Measurements from ENCODE around the gene SPPL2B.
"Not testable (repeated sequence)": the region's sequence is repeated elsewhere in the genome, so short reads cannot be mapped to it uniquely, and the experiment has no call there.

The SPPL2B gene, protein sequence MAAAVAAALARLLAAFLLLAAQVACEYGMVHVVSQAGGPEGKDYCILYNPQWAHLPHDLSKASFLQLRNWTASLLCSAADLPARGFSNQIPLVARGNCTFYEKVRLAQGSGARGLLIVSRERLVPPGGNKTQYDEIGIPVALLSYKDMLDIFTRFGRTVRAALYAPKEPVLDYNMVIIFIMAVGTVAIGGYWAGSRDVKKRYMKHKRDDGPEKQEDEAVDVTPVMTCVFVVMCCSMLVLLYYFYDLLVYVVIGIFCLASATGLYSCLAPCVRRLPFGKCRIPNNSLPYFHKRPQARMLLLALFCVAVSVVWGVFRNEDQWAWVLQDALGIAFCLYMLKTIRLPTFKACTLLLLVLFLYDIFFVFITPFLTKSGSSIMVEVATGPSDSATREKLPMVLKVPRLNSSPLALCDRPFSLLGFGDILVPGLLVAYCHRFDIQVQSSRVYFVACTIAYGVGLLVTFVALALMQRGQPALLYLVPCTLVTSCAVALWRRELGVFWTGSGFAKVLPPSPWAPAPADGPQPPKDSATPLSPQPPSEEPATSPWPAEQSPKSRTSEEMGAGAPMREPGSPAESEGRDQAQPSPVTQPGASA

DNA sequence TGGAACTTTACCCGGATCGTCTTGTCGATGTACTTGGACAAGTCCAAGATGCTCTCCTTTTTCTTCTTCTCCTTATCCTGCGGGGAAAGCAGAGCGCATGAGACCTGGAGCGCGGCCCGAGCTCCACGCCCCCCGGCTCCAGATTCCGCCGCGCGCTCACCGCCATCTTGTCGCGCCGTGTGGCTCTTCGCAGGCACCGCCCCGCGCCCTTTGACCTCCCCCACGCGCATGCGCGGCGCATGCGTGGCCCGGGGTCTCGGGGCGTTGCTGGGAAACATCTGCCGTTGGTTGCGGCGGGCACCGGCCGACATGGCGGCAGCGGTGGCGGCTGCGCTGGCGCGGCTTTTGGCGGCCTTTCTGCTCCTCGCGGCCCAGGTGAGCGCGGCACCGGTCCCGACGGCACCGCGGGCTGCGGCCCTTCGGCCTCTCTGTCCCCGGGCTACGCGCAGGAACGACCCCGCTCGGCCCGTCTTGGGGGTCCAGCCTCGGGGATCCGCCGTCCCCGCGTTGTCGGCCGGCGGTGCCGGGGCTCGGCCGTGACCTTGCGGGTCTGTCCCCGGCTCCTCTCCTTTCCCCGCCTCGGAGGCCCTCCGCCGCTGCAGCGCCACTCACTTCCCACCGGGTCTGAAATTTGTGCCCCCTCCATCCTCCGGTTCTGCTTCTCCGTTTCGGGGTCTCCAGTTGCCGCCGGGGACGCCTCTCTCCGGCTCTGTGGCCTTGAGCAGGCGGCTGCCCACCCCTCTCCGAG is at the start of gene SPPL2B, which contains the start of gene LSM7:
Gene SPPL2B (plus strand): TSS at position 284 of the 748 bp plus-strand sequence. CDS start 26 bp downstream, at position 310.
Gene LSM7 (minus strand): TSS at position 186 of the 748 bp plus-strand sequence. CDS start 20 bp downstream, at position 166.
- DNase-seq (ENCODE audit: low spot score), result peak; percentile 94

DNA sequence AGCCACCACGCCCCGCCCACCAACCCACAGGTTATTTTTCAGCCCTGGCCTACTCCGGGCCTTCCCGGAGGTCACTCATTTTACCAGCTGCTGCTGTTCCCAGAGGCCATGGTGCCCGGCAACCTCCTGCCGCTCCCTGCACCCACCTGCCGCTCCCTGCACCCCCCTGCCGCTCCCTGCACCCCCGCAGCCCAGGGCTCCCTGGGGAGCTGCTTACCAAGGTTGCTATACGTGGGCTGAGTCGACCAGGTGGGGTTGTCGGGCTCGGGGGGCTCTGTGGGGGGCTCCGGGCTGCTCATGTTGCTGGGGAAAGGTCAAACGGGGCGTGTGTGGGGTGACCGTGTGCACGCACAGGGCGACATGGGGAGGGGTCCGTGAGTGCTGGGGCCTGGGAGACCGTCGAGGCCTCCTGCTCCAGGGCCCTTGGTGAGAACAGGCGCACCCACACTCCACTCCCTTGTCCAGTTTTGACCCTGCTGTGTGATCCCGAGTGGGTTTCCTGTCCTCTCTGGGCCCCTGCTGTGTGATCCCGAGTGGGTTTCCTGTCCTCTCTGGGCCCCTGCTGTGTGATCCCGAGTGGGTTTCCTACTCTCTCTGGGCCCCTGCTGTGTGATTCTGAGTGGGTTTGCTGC is 47.7 kb upstream of the SPPL2B start:
- no peak for DNase-seq (ENCODE audit: low spot score)

DNA sequence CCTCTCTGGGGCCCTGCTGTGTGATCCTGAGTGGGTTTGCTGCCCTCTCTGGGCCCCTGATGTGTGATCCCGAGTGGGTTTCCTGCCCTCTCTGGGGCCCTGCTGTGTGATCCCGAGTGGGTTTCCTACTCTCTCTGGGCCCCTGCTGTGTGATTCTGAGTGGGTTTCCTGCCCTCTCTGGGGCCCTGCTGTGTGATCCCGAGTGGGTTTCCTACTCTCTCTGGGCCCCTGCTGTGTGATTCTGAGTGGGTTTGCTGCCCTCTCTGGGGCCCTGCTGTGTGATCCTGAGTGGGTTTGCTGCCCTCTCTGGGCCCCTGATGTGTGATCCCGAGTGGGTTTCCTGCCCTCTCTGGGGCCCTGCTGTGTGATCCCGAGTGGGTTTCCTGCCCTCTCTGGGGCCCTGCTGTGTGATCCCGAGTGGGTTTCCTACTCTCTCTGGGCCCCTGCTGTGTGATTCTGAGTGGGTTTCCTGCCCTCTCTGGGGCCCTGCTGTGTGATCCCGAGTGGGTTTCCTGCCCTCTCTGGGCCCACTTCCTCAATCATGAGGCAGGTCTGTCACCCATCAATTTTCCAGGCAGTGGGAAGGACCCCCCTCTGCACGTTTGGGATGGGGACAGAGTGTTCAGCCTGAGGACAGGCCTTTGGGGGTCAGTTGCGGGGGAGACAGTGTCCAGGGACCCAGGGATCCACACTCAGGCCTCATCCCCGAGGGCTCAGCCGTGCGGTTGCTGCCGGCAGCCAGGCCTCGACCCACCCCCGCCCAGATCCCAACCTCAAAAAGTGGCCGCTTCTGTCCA is 47.0 kb upstream of the SPPL2B start:
- DNase-seq (ENCODE audit: low spot score), result not testable (repeated sequence)

DNA sequence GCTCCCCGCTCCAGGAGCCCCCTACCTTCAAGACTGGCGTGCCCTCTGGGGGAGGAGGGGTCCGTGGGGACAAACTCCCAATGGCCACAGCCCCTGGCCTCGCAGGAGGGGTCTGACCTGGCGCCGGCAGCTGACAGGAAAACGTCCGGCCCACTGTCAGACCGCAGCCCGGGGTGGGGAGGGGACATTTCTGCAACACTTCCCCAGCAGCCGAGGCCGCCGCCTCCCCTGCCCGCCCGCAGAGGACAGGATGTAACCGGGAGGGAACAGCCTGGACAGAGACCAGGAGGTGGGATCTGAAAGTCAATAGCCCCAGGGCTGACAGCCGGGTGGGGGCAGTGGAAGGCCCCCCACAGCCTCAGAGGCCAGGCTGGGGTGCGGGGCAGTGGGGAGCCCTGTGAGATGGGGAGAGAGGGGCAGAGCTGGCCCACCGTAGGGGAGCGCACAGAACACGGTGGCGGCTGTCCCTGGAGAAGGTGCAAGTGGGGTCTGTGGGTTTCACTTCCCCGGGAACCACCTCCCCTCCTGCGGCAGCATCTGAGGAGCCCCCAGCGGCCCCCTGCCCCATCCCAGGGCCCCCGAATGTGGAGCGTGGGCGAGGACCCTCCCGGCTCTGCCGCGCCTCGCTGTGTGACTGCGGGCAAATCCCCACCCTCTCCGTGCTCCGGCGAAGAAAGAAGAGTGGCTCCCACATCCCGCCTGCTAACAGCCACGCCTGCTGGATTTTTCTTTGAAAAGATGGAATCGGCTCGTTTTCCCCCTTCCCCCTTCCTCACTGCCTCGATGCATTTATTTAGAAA is 46.2 kb upstream of the SPPL2B start, which contains the start of gene PEAK3:
Gene PEAK3 (minus strand): TSS at position 114 of the 800 bp plus-strand sequence. CDS start 1,244 bp downstream, outside the sequence.
- peak; percentile 71 for DNase-seq (ENCODE audit: low spot score)

DNA sequence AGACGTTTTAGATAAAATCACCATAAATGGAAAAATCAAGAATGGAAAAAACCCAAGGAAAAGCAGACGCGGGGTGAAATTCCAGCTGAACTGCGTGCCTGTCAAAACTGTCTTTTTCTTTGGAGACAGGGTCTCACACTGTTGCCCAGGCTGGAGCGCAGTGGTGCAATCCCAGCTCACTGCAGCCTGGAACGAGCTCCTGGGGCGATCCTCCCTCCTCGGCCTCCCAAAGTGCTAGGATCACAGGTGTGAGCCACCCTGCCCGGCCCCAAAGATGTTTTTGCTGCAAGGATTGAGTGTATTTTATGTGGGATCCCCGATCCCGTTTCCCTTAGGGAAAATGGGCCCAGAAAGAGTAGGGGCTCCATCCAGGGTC is 45.6 kb upstream of the SPPL2B start:
- no peak for DNase-seq (ENCODE audit: low spot score)

DNA sequence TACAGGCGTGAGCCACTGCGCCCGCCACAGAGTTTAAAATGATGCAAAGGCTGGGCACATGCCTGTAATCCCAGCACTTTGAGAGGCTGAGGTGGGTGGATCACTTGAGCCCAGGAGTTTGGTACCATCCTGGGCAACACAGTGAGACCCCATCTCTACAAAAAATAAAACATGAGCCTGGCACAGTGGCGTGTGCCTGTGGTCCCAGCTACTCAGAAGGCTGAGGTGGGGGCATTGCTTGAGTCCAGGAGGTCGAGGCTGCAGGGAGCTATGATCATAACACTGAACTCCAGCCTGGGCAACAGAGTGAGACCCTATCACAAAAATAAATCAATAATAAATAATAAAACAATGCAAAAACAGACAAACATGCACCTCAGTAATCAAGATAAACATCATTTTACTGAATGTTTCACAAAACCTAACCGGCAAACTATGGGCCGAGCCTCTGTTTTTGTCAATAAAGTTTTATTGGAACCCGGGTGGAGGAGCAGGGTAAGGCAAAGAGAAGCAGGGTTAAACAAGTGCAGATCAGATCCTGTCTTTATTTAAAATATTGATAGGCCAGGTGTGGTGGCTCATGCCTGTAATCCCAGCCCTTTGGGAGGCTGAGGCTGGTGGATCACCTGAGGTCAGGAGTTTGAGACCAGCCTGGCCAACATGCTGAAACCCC is 44.5 kb upstream of the SPPL2B start:
- DNase-seq (ENCODE audit: low spot score), result no peak

DNA sequence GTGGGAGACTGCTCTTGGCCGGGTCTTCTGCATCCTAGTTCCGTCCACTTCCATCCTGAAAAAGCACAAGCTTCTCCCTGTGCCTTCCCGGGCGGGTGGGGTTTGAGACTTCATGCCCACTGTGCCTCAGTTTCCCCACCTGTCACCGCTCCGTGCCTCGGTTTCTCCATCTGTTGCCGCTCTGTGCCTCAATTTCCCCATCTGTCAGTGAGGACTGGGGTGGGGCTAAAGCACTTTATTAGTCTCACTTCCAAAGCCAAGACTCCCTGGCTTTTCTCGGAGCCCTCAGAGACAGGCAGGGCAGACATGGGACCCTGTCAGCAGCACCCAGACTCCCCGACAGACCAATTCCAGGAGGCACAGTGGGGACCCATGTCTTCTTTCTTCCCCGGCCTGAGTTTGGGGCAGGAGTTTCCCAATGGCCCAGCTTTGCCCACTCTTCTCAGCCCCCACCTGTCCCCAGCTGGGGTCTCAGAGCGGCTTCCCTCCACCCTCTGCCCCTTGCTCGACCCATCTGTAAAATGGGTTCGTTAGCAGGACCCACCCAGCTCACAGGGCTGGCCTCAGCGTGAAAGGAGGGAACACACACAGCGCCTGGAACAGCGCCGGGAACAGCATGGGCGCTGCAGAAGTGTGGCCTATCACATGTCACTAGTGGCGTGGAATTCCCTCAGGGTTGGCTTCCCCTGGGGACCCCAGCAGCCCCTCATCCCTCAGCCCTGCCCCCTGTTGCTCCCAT is 41.9 kb upstream of the SPPL2B start:
- no peak for DNase-seq (ENCODE audit: low spot score)

DNA sequence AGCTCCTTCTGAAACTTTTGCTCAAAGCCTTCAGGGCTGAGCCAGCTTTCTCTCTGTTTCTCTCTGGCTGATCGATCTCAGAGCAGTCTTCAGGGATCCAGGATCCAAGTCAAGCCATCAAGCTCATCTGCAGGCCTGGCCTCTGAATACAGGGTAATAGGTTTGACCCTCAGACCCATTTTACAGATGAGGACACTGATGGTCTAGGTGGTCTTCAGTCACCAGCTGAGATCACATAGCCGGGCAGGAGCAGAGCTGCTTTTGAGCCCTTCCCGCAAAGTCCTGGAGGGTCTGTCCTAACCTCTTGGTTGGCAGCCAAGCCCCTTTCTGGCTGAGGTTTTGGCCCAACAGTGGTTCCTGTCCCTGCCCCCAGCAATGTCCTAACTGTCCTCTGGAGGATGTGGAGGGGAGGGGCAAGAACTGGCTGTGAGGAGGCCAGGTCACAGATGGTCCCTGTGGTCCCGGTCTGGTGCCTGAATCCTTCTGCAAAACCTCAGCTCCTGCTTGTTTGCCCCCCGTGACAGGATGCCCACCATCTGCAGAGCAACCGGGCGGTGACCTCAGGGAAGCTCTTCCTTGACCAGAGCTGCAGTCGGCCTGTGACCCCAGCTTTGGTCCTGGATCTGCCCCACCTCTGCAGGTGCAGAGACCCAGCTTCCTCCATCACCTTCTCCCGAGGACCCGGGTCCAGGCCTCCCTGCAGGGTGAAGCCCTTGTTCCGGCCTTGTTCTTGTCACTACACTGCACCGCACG is 40.7 kb upstream of the SPPL2B start:
- no peak for DNase-seq (ENCODE audit: low spot score)

DNA sequence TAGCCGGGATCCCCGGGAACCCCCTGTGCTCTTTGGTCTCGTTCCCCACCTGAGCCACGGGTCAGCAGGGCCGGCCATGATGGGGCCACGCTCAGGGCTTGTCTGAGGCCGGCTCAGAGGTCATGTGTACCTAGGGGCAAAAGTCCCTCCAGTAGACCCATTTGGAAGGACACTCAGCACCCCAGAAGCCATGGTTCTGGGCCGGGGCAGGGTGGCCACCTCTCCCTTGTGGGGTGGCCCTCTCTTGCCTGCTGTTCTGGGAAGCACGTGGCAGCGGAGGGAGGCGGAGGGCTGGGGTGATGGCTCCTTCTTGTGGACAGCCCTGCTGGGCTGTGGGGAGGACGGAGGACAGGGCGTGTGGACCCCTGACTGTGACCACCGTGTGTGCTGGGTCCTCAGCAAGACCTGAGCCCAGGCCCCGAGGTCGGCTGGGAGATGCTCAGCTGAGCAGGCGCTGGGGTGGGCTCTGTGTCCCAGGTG is 40.1 kb upstream of the SPPL2B start:
- no peak for DNase-seq (ENCODE audit: low spot score)

DNA sequence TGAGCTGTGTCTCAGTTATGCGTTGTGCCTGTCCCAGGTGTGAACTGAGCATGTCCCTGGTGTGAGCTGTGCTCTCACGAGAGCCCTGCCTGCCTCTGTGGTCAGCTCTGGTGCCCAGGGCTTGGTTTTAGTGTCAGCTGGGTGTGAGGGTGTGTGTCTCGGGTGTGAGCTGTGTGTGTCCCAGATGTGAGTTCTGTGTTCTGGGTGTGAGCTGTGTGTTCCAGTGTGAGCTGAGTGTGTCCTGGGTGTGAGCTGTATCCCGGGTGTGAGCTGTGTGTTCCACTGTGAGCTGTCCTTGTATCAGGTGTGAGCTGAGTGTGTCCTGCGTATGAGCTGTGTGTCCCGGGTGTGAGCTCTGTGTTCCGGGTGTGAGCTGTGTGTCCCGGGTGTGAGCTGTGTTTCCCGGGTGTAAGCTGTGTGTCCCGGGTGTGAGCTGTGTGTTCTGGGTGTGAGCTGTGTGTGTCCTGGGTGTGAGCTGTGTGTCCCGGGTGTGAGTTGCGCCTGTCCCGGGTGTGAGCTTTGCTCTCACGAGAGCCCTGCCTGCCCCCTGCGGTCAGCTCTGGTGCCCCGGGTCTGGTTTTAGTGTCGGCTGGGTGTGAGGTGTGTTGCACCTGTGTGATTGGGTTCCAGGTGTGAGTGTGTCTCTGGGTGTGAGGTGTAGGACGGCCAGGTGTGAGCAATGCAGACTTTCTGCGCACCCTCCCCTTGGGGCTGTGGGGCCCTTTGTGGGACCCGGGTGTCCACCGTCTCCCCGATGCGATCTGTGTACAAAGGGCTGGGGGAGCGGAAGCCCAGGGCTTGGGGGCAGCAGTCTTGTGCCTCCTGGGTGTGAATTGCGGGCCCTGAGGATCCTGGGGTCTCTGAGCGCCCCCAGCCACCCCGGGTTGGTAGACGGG is 39.4 kb upstream of the SPPL2B start:
- no peak for DNase-seq (ENCODE audit: low spot score)

DNA sequence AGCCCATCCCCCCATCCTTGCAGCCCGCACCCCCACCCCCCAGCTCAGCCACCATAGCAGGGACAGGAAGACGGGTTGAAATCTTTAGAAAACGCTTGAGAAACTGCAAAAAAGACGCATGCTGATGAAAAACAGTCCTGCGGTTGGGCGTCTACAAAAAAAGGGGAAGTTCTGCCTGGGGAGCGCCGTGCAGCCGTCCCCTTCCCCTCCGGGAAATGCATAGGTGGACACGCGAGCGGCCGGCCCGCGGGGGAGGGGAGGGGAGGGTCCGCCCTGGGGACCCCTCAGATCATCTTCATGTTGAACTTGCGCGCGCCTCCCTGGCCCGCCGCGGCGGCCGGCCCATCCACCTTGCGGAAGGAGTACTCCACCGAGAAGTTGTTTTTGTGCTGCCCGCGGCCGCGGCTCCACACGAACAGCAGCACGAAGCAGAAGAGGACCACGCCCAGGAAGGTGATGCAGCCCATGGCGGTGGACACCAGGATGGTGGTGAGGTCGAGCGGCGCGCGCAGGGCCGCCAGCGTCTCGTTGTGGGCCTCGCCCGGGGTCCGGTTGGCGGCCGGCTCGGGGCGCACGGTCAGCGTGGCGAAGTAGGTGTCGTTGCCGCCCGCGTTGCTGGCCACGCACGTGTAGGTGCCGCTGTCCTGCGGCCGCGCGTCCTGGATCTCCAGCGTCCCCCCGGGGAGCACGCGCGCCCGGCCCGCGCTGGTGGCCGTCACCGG is 38.6 kb upstream of the SPPL2B start:
- no peak for DNase-seq (ENCODE audit: low spot score)

DNA sequence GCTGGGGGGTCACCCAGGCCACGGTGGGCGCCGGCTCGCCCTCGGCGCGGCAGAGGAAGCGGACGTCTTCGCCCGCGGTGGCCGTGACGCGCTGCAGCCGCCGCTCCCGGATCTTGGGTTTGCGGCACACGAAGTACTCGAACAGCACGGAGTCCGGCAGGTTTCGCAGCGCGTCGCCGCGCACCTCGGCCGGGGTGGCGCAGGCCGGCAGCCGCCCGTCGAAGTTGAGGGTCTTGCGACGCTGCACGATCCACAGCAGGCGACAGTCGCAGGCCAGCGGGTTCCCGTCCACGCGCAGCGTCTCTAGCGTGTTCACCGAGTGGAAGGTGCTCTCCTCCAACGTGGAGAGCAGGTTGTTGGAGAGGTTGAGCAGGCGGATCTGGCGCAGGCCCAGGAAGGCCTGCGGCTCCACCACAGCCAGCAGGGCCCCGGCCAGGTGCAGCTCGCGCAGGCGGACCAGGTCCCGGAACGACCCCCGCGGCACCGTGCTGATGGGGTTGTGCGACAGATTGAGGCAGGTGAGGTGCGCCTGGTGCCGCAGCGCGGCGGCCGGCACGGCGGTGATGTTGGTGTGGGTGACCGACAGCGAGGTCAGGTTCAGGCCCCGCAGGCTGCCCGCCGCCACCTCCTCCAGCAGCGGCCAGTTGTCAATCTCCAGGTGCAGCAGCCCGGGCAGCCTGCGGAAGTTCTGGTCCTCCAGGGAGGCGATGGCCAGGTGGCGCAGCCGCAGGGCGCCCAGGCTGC is 37.9 kb upstream of the SPPL2B start:
- DNase-seq (ENCODE audit: low spot score), result no peak

DNA sequence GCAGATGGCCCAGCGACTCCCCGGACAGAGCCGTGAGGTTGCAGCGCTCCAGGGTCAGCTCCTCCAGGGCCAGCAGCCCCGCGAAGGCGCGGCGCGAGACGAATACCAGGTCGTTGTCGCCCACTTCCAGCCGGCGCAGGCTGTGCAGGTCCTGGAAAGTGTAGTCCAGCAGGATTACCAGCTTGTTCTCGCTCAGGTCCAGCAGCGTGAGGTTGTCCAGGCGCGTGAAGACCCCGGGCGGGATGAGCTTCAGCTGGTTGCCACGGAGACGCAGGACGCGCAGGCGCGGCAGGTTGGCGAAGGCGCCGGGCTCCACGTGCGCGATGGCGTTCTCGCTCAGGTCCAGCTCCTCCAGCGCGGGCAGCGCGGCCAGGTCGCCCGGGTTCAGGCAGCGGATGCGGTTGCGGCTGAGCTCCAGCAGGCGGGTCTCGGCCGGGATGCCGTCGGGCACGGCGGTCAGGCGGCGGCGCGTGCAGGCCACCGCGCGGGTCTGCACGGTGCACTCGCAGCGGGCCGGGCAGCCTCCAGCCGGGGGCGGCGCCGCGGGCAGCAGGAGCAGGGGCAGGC is 37.2 kb upstream of the SPPL2B start:
- DNase-seq (ENCODE audit: low spot score), result peak; percentile 89

DNA sequence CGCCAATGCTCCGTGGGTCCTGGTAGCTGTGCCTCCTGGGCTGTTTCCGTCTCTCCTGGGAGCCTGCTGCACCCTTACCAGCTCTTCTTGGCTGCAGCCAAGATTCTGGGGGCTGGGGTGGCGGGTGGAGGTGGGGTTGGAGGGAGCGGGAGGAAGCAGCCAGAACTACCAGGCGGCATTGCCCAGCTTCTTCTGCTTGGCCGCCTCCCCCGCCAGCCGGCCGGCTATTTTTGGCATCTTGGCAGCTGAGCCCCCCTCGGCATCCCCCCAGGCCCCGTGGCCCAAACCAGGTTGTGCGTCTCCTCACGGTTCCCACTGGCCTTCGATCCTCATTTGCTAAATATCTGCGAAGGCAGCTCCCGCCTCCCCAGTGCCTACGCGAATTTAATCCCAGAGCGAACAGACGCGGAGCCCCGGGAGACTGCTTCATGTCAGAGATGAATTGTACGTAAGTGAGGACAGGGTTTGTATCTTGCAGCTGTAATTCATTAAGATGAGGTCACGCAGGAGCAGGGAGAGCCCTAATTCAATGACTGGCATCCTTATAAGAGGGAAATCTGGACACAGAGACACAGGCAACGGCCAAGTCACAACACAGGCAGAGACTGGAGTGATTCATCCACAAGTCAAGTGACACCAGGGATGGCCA is 33.7 kb upstream of the SPPL2B start:
- DNase-seq (ENCODE audit: low spot score), result no peak

DNA sequence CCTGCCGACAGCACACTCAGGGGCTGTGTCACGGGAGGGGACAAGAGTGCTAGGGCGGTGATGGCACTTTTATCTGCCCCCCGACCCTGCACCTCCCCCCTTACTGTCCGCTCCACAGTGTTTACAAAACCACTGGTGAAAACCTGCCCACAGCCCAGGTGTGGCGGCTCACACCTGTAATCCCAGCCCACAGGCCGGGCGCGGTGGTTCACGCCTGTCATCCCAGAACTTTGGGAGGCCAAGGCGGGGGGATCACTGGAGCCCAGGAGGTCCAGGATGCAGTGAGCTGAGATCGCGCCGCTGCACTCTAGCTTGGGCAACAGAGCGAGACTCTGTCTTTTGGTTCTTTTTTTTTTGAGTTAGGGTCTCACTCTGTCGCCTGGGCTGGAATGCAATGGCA is 32.3 kb upstream of the SPPL2B start:
- DNase-seq (ENCODE audit: low spot score), result no peak
